CD14-positive monocyte (primary cell): ENCODE data around the gene AP1B1. TPM values are rescaled to one million over a fixed set of nuclear protein-coding genes. Genes with fewer than 3 reads are reported as not detected.

Experiments used
- DNase-seq, 3 donors: peaks; one replicate each; pipeline ENCODE4 v3.0.0-alpha.2; 2011 to 2022
- H2AFZ ChIP-seq: 2 replicates; pipeline ENCODE4 v1.6.0; 2012; ENCODE audit warnings: mild to moderate bottlenecking, low read depth, low read length, inconsistent platforms; ENCODE audit not compliant: insufficient read depth, poor library complexity, severe bottlenecking
- H3K27ac ChIP-seq, 2 donors: 1 replicate in 1 of 2; 2 replicates in 1 of 2; pipeline ENCODE4 v1.5.1; 2012 to 2013; ENCODE audit warnings: low read length in 2 of 2, control low read depth in 1 of 2, inconsistent platforms in 1 of 2, low read depth in 1 of 2, mild to moderate bottlenecking in 1 of 2
- H3K27me3 ChIP-seq, 2 donors: one replicate each; pipeline versions ENCODE4 v1.6.0 to v1.6.1; 2011 to 2013; ENCODE audit warnings: low read length in 2 of 2; ENCODE audit not compliant: control insufficient read depth in 2 of 2, insufficient read depth in 2 of 2
- H3K36me3 ChIP-seq, 2 donors: replicated peaks in 1 of 2; 1 replicate in 1 of 2; 2 replicates in 1 of 2; pipeline versions ENCODE4 v1.5.1 to v1.6.1; 2012 to 2013; ENCODE audit warnings: low read length in 2 of 2, control low read depth in 1 of 2, inconsistent platforms in 1 of 2, mild to moderate bottlenecking in 1 of 2; ENCODE audit not compliant: insufficient read depth in 2 of 2, control insufficient read depth in 1 of 2
- H3K4me1 ChIP-seq, 2 donors: 1 replicate in 1 of 2; 2 replicates in 1 of 2; pipeline versions ENCODE4 v1.5.1 to v1.6.1; 2012 to 2013; ENCODE audit warnings: low read length in 2 of 2, control low read depth in 1 of 2, inconsistent platforms in 1 of 2, mild to moderate bottlenecking in 1 of 2, moderate library complexity in 1 of 2; ENCODE audit not compliant: insufficient read depth in 2 of 2, control insufficient read depth in 1 of 2
- H3K4me2 ChIP-seq: replicated peaks from 2 replicates; pipeline ENCODE3; 2012; ENCODE audit warnings: low read length, moderate library complexity, mild to moderate bottlenecking; ENCODE audit not compliant: poor library complexity, severe bottlenecking; ENCODE audit errors: extremely low read depth
- H3K4me3 ChIP-seq, 3 experiments: fragments of 200-600 bp in 1 of 3; sonication (generic) in 1 of 3; replicated peaks in 1 of 3; 1 replicate in 2 of 3; 2 replicates in 1 of 3; pipeline ENCODE4 v1.5.1; 2011 to 2013; ENCODE audit warnings: low read length in 3 of 3, mild to moderate bottlenecking in 3 of 3, control low read depth in 2 of 3, low read depth in 2 of 3, inconsistent platforms in 1 of 3, moderate library complexity in 1 of 3
- H3K79me2 ChIP-seq: 2 replicates; pipeline ENCODE4 v1.6.0; 2012; ENCODE audit warnings: mild to moderate bottlenecking, control low read depth, inconsistent platforms, low read length, moderate library complexity; ENCODE audit not compliant: insufficient read depth
- H3K9ac ChIP-seq: 2 replicates; pipeline ENCODE4 v1.6.0; 2017; ENCODE audit warnings: low read length, mild to moderate bottlenecking; ENCODE audit not compliant: insufficient read depth, poor library complexity, severe bottlenecking
- H3K9me3 ChIP-seq, 2 donors: replicated peaks in 1 of 2; 1 replicate in 1 of 2; 2 replicates in 1 of 2; pipeline versions ENCODE4 v1.5.1 to v1.6.1; 2012 to 2013; ENCODE audit warnings: low read length in 2 of 2, control low read depth in 1 of 2; ENCODE audit not compliant: control insufficient read depth in 1 of 2, insufficient read depth in 1 of 2
- H4K20me1 ChIP-seq: 2 replicates; pipeline ENCODE4 v1.6.0; 2012; ENCODE audit warnings: mild to moderate bottlenecking, low read length, control low read depth, moderate library complexity; ENCODE audit not compliant: insufficient read depth
- H3K27ac Mint-ChIP-seq, 7 donors: one replicate each; pipeline ENCODE4 v1.8.0; 2020; ENCODE audit warnings: mild to moderate bottlenecking in 7 of 7, mixed read lengths in 7 of 7, moderate library complexity in 6 of 7, inconsistent platforms in 2 of 7
- H3K27me3 Mint-ChIP-seq, 3 donors: one replicate each; pipeline ENCODE4 v1.8.0; 2021 to 2022; ENCODE audit warnings: low read depth in 3 of 3, mild to moderate bottlenecking in 3 of 3, mixed read lengths in 3 of 3, moderate library complexity in 3 of 3, inconsistent platforms in 1 of 3
- H3K36me3 Mint-ChIP-seq, 2 donors: one replicate each; pipeline ENCODE4 v1.8.0; 2020; ENCODE audit warnings: mixed read lengths in 2 of 2, inconsistent platforms in 1 of 2, mild to moderate bottlenecking in 1 of 2
- H3K4me1 Mint-ChIP-seq: one replicate; pipeline ENCODE4 v1.8.0; 2020; ENCODE audit warnings: mild to moderate bottlenecking, mixed read lengths
- H3K4me3 Mint-ChIP-seq, 2 donors: one replicate each; pipeline ENCODE4 v1.8.0; 2020; ENCODE audit warnings: mild to moderate bottlenecking in 2 of 2, mixed read lengths in 2 of 2, moderate library complexity in 1 of 2
- H3K9me3 Mint-ChIP-seq, 7 donors: one replicate each; pipeline ENCODE4 v1.8.0; 2020 to 2022; ENCODE audit warnings: mixed read lengths in 7 of 7, mild to moderate bottlenecking in 6 of 7, moderate library complexity in 6 of 7, inconsistent platforms in 2 of 7
- WGBS: methylation state at CpG from one replicate; pipeline ENCODE4 v1.1.5; 2013; ENCODE audit warnings: missing lambda C conversion rate; ENCODE audit not compliant: insufficient coverage; 5-methylcytosine and 5-hydroxymethylcytosine counted together
- intact Hi-C, 2 donors: fragments of 100-400 bp; cut with micrococcal nuclease; formaldehyde crosslinking; loops; one replicate each; pipeline versions ENCODE4 v1.15.0 to v1.15.1; 2023
- polyA plus RNA-seq, 3 donors: library from polyadenylated mRNA; depleted of rRNA in 1 of 3; unstranded in 2 of 3; stranded (reverse) in 1 of 3; fragments of 300-500 nt in 2 of 3; fragments of >200 nt in 1 of 3; fragmentation: Illumina TruSeq in 2 of 3; gene quantifications; 1 replicate in 2 of 3; 2 replicates in 1 of 3; pipeline ENCODE4 v1.2.3, GENCODE V29; 2012 to 2021
- TF ChIP-seq, protein P1 (sequence below): fragments of 200-600 bp; IDR thresholded peaks from one replicate; pipeline ENCODE4 v1.8.0; 2022; ENCODE audit warnings: antibody characterized with exemption, mild to moderate bottlenecking

AP1B1 gene
- polyA plus RNA-seq, 3 donors, result 29.0 to 102 (median 40.3) TPM

DNA sequence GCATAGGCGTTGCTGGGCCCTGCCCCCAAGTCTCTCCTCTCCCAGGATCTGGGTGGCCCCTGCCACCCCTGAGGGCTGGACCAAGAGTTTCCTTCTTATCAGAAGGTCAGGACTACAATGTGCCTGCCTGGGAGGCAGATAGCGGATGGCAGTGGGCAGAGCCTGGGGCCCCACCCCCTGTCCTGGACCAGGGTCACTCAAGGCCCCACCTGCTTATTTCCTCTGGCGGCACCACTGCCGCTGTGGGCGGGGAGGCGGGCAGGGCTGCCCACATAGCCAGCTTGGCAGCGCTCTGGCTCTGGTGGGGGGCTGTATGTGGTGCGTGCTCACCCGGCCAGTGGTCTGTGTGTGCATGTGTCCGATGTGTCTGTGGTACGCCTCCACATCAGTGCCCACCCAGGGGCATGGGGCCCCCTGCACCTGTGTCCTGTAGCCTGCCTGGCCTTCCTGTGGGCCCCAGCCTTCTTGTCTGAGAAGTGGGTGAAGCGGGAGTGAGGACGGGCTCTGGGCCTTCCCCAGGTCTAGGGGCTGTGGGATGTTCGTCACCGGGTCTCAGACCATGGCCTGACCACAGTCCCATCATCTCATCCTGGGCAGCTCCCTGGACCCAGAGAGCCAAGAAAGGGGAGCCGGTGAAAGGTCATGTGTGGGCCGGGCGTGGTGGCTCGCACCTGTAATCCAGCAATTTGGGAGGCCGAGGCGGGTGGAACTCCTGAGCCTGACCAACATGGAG lies 78.9 kb downstream of the AP1B1 start:
- Histone ChIP-seq H3K4me3 (peak overlapping the region in 1 of 3 experiments; percentile 0), H3K4me2 (peak overlapping the region; percentile 27), H3K27me3 (peaks cover 11 to 56% of the 10 kb centered on the region in 2 donors), H3K79me2 (no peaks in the 10 kb centered on the region), H3K4me1 (peaks cover 48 to 87% of the 10 kb centered on the region in 2 donors), H2AFZ (no peak overlapping the region), H3K9me3 (peaks cover 4 to 11% of the 10 kb centered on the region in 2 donors), H3K9ac (no peak overlapping the region), H4K20me1 (no peaks in the 10 kb centered on the region), H3K27ac (peak overlapping the region in 1 of 2 donors; percentile 14), H3K36me3 (no peaks in the 10 kb centered on the region)
- TF ChIP-seq, protein P1, sequence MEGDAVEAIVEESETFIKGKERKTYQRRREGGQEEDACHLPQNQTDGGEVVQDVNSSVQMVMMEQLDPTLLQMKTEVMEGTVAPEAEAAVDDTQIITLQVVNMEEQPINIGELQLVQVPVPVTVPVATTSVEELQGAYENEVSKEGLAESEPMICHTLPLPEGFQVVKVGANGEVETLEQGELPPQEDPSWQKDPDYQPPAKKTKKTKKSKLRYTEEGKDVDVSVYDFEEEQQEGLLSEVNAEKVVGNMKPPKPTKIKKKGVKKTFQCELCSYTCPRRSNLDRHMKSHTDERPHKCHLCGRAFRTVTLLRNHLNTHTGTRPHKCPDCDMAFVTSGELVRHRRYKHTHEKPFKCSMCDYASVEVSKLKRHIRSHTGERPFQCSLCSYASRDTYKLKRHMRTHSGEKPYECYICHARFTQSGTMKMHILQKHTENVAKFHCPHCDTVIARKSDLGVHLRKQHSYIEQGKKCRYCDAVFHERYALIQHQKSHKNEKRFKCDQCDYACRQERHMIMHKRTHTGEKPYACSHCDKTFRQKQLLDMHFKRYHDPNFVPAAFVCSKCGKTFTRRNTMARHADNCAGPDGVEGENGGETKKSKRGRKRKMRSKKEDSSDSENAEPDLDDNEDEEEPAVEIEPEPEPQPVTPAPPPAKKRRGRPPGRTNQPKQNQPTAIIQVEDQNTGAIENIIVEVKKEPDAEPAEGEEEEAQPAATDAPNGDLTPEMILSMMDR, result no peak
- Mint-ChIP-seq H3K27me3 (peaks cover 39 to 67% (median 52%) of the 10 kb centered on the region in 3 donors), H3K36me3 (peaks cover 16 to 20% of the 10 kb centered on the region in 2 donors), H3K27ac (peak overlapping the region in 6 of 7 donors; percentile 57 to 90 (median 79)), H3K4me1 (peaks cover 58% of the 10 kb centered on the region), H3K9me3 (peaks cover 4 to 22% (median 16%) of the 10 kb centered on the region in 7 donors), H3K4me3 (peak overlapping the region in 1 of 2 donors; percentile 42)
- 90% methylated on average over 13 of the region's 21 CpGs for WGBS
- DNase-seq, result no peak
- intact Hi-C loops, result loop anchor here (5.0 kb wide), 2 partner anchors 37 to 78 kb away; partner anchors contain the start of gene AP1B1 (in 1 of the 2)

- no peaks in the 10 kb centered on the region for H3K79me2 ChIP-seq
- no peak overlapping the region for H2AFZ ChIP-seq
- no peak for DNase-seq
- peak overlapping the region; percentile 27 for H3K4me2 ChIP-seq
- TF ChIP-seq, protein P1, result no peak
- peak overlapping the region in 1 of 2 donors; percentile 46 for H3K4me3 Mint-ChIP-seq
- H3K9me3 ChIP-seq, result peaks cover 4 to 11% of the 10 kb centered on the region in 2 donors
- H3K36me3 ChIP-seq, result no peaks in the 10 kb centered on the region
- intact Hi-C loops, result loop anchor here in 1 of 2 donors (5.0 kb wide), 1 partner anchor 37 kb away; no protein-coding TSS in a partner anchor
- 59% methylated on average over 13 of the region's 13 CpGs for WGBS
- peaks cover 5 to 50% of the 10 kb centered on the region in 2 donors for H3K27me3 ChIP-seq
- peak overlapping the region in 1 of 3 experiments; percentile 0 for H3K4me3 ChIP-seq
- no peaks in the 10 kb centered on the region for H4K20me1 ChIP-seq
- H3K27ac ChIP-seq, result no peak overlapping the region
- peaks cover 58% of the 10 kb centered on the region for H3K4me1 Mint-ChIP-seq
- peaks cover 33 to 62% (median 45%) of the 10 kb centered on the region in 3 donors for H3K27me3 Mint-ChIP-seq
- peak overlapping the region in 3 of 7 donors; percentile 78 to 90 (median 78) for H3K27ac Mint-ChIP-seq
- peaks cover 9 to 17% of the 10 kb centered on the region in 2 donors for H3K36me3 Mint-ChIP-seq
- no peak overlapping the region for H3K9ac ChIP-seq
- H3K4me1 ChIP-seq, result peaks cover 49 to 86% of the 10 kb centered on the region in 2 donors
- peaks cover 4 to 16% (median 12%) of the 10 kb centered on the region in 7 donors for H3K9me3 Mint-ChIP-seq
Measured at GRCh38 chr22:29308791-29309262, 79.5 kb downstream of the AP1B1 start.
